H9 (cell line): Measurements from ENCODE around the gene C20orf96. TPM values are rescaled to one million over a fixed set of nuclear protein-coding genes. Genes with fewer than 3 reads are reported as not detected.

ENCODE experiments used
- DNase-seq: peaks from one replicate; pipeline ENCODE4 v3.0.0-alpha.2; 2017
- H2AFZ ChIP-seq: one replicate; pipeline ENCODE4 v1.6.1; 2013; ENCODE audit warnings: mild to moderate bottlenecking, low read length, control low read depth, moderate library complexity
- H2AK5ac ChIP-seq: 2 replicates; pipeline ENCODE4 v1.6.1; 2013; ENCODE audit warnings: low read length, control low read depth, mixed read lengths; ENCODE audit not compliant: insufficient read length
- H2BK120ac ChIP-seq: one replicate; pipeline ENCODE4 v1.6.1; 2013; ENCODE audit warnings: low read depth, mild to moderate bottlenecking, low read length, control low read depth, inconsistent platforms; ENCODE audit not compliant: poor library complexity, severe bottlenecking
- H2BK12ac ChIP-seq: 2 replicates; pipeline ENCODE4 v1.6.1; 2013; ENCODE audit warnings: low read length, control low read depth, mixed read lengths, low read depth; ENCODE audit not compliant: insufficient read length
- H2BK15ac ChIP-seq: 2 replicates; pipeline ENCODE4 v1.6.1; 2013; ENCODE audit warnings: low read depth, low read length, control low read depth
- H2BK20ac ChIP-seq: one replicate; pipeline ENCODE4 v1.6.1; 2013; ENCODE audit warnings: low read depth, mild to moderate bottlenecking, low read length, control low read depth, inconsistent platforms; ENCODE audit not compliant: poor library complexity, severe bottlenecking
- H2BK5ac ChIP-seq: 2 replicates; pipeline ENCODE4 v1.6.1; 2013; ENCODE audit warnings: low read length, control low read depth, mixed read lengths; ENCODE audit not compliant: insufficient read length
- H3K14ac ChIP-seq: 2 replicates; pipeline ENCODE4 v1.6.1; 2013; ENCODE audit warnings: low read length, control low read depth; ENCODE audit not compliant: insufficient read depth
- H3K18ac ChIP-seq: 2 replicates; pipeline ENCODE4 v1.6.1; 2013; ENCODE audit warnings: low read depth, mild to moderate bottlenecking, mixed read lengths, low read length, control low read depth; ENCODE audit not compliant: insufficient read length
- H3K23ac ChIP-seq: 2 replicates; pipeline ENCODE4 v1.6.1; 2013; ENCODE audit warnings: low read length, control low read depth, mixed read lengths, low read depth; ENCODE audit not compliant: insufficient read length
- H3K23me2 ChIP-seq: 2 replicates; pipeline ENCODE4 v1.6.1; 2013; ENCODE audit warnings: low read depth, mild to moderate bottlenecking, mixed read lengths, low read length, control low read depth; ENCODE audit not compliant: insufficient read length, poor library complexity, severe bottlenecking
- H3K27ac ChIP-seq: 2 replicates; pipeline ENCODE4 v1.5.1; 2013; ENCODE audit warnings: low read length, control low read depth, mixed read lengths, low read depth; ENCODE audit not compliant: insufficient read length
- H3K27me3 ChIP-seq: 2 replicates; pipeline ENCODE4 v1.6.1; 2013; ENCODE audit warnings: low read length, control low read depth, inconsistent platforms; ENCODE audit not compliant: insufficient read depth
- H3K4ac ChIP-seq: 2 replicates; pipeline ENCODE4 v1.6.1; 2013; ENCODE audit warnings: low read depth, mild to moderate bottlenecking, control low read depth, inconsistent platforms, low read length, moderate library complexity
- H3K4me1 ChIP-seq: 2 replicates; pipeline ENCODE4 v1.6.1; 2013; ENCODE audit warnings: low read length, control low read depth, inconsistent platforms; ENCODE audit not compliant: insufficient read depth
- H3K4me2 ChIP-seq: 2 replicates; pipeline ENCODE4 v1.6.1; 2013; ENCODE audit warnings: low read length, control low read depth, mixed read lengths; ENCODE audit not compliant: insufficient read length, insufficient read depth
- H3K56ac ChIP-seq: 2 replicates; pipeline ENCODE4 v1.6.1; 2013; ENCODE audit warnings: low read depth, mild to moderate bottlenecking, mixed read lengths, low read length, control low read depth; ENCODE audit not compliant: insufficient read length
- H3K79me1 ChIP-seq: 2 replicates; pipeline ENCODE4 v1.6.1; 2013; ENCODE audit warnings: low read depth, mild to moderate bottlenecking, moderate library complexity, low read length, control low read depth, inconsistent platforms; ENCODE audit not compliant: insufficient read depth, poor library complexity, severe bottlenecking
- H3K79me2 ChIP-seq: 2 replicates; pipeline ENCODE4 v1.6.1; 2013; ENCODE audit warnings: low read length, control low read depth, inconsistent platforms; ENCODE audit not compliant: insufficient read depth
- H3K9ac ChIP-seq: 2 replicates; pipeline ENCODE4 v1.6.1; 2013; ENCODE audit warnings: low read length, control low read depth, mixed read lengths; ENCODE audit not compliant: insufficient read length; ENCODE audit errors: extremely low read depth
- H3K9me3 ChIP-seq: one replicate; pipeline ENCODE4 v1.6.1; 2013; ENCODE audit warnings: low read depth, low read length, inconsistent platforms; ENCODE audit not compliant: control insufficient read depth
- H3T11ph ChIP-seq: one replicate; pipeline ENCODE4 v1.6.1; 2013; ENCODE audit warnings: mild to moderate bottlenecking, low read length, control low read depth, inconsistent platforms
- H4K20me1 ChIP-seq: one replicate; pipeline ENCODE4 v1.6.1; 2013; ENCODE audit not compliant: control insufficient read depth, insufficient read length, insufficient read depth
- H4K5ac ChIP-seq: 2 replicates; pipeline ENCODE4 v1.6.1; 2013; ENCODE audit warnings: low read depth, mild to moderate bottlenecking, mixed read lengths, low read length, control low read depth; ENCODE audit not compliant: insufficient read length
- H4K8ac ChIP-seq: replicated peaks from 2 replicates; pipeline ENCODE4 v1.6.1; 2013; ENCODE audit warnings: low read length, control low read depth, mixed read lengths, low read depth; ENCODE audit not compliant: insufficient read length
- H4K91ac ChIP-seq: 2 replicates; pipeline ENCODE4 v1.6.1; 2013; ENCODE audit warnings: low read depth, mild to moderate bottlenecking, moderate library complexity, mixed read lengths, low read length, control low read depth; ENCODE audit not compliant: insufficient read length
- H3K27ac Mint-ChIP-seq, 3 experiments: 2 replicates in 2 of 3; 3 replicates in 1 of 3; pipeline ENCODE4 v1.8.0; 2020 to 2021; ENCODE audit warnings: mixed read lengths in 3 of 3, mild to moderate bottlenecking in 1 of 3, moderate library complexity in 1 of 3
- H3K27me3 Mint-ChIP-seq: 2 replicates; pipeline ENCODE4 v1.8.0; 2021; ENCODE audit warnings: low read depth, mild to moderate bottlenecking, moderate library complexity, mixed read lengths
- H3K36me3 Mint-ChIP-seq, 3 experiments: 2 replicates in 2 of 3; 3 replicates in 1 of 3; pipeline ENCODE4 v1.8.0; 2020 to 2021; ENCODE audit warnings: low read depth in 3 of 3, mixed read lengths in 3 of 3; ENCODE audit not compliant: insufficient read depth in 1 of 3
- H3K4me1 Mint-ChIP-seq, 2 experiments: 2 replicates each; pipeline ENCODE4 v1.8.0; 2020; ENCODE audit warnings: mixed read lengths in 2 of 2
- H3K4me3 Mint-ChIP-seq, 2 experiments: 2 replicates in 1 of 2; 3 replicates in 1 of 2; pipeline ENCODE4 v1.8.0; 2020 to 2021; ENCODE audit warnings: mild to moderate bottlenecking in 2 of 2, mixed read lengths in 2 of 2, moderate library complexity in 1 of 2
- H3K9me3 Mint-ChIP-seq, 2 experiments: 2 replicates in 1 of 2; 3 replicates in 1 of 2; pipeline ENCODE4 v1.8.0; 2020; ENCODE audit warnings: mild to moderate bottlenecking in 2 of 2, mixed read lengths in 2 of 2, moderate library complexity in 1 of 2
- CTCF ChIP-seq: fragments of 200-600 bp; sonication (generic); conservative IDR thresholded peaks from 3 replicates; pipeline ENCODE4 v1.8.0; 2021; ENCODE audit warnings: antibody characterized with exemption, mild to moderate bottlenecking
- WGBS: extraction: QIAGEN DNeasy Blood & Tissue Kit; methylation state at CpG from one replicate; pipeline ENCODE4 v1.1.7; 2013; ENCODE audit warnings: missing lambda C conversion rate, low lambda C conversion rate, mixed read lengths; ENCODE audit not compliant: insufficient read length; ENCODE audit errors: extremely low coverage; 5-methylcytosine and 5-hydroxymethylcytosine counted together
- total RNA-seq: library from RNA; stranded (reverse); gene quantifications from 2 replicates; pipeline ENCODE4 v1.2.1, GENCODE V29; 2021

The C20orf96 gene
- total RNA-seq, 1 experiment from 2014 or later, result 14.5 TPM

GRCh38 chr20:311609-312008 is 21.1 kb upstream of the C20orf96 start:
- Histone ChIP-seq H3K23me2 (peaks cover 9% of the 10 kb centered on the region), H2AK5ac (no peak overlapping the region), H2BK120ac (no peak overlapping the region), H3K4me1 (no peaks in the 10 kb centered on the region; the same call in 1 of the 2 replicates), H3K27me3 (no peaks in the 10 kb centered on the region), H3K56ac (no peak overlapping the region), H2BK12ac (no peak overlapping the region), H3K27ac (no peak overlapping the region), H2BK5ac (no peak overlapping the region), H3K79me2 (no peaks in the 10 kb centered on the region), H3K4me2 (no peak overlapping the region), H4K91ac (no peak overlapping the region), H3K79me1 (no peaks in the 10 kb centered on the region), H3T11ph (no peak overlapping the region), H2BK15ac (no peak overlapping the region), H2AFZ (no peak overlapping the region), H3K9me3 (no peaks in the 10 kb centered on the region), H4K5ac (no peak overlapping the region), H4K8ac (no peak overlapping the region), H3K9ac (no peak overlapping the region), H3K14ac (no peak overlapping the region), H3K4ac (no peak overlapping the region), H3K23ac (no peak overlapping the region), H2BK20ac (no peak overlapping the region), H4K20me1 (no peaks in the 10 kb centered on the region), H3K18ac (no peak overlapping the region)
- no peak overlapping the region for H3K27ac Mint-ChIP-seq
- H3K36me3 Mint-ChIP-seq, result no peaks in the 10 kb centered on the region; a peak in 2 of 7 replicates
- peaks cover 24 to 28% of the 10 kb centered on the region in 2 experiments for H3K4me1 Mint-ChIP-seq
- H3K4me3 Mint-ChIP-seq, result no peak overlapping the region
- no peak for TF ChIP-seq CTCF
- no CpG with 5 or more reads among the region's 7 CpGs for WGBS
- H3K9me3 Mint-ChIP-seq, result no peaks in the 10 kb centered on the region
- H3K27me3 Mint-ChIP-seq, result no peaks in the 10 kb centered on the region
- DNase-seq, result no peak
